CD14-positive monocyte (primary cell): ENCODE data around the gene CHL1. TPM values are rescaled to one million over a fixed set of nuclear protein-coding genes. Genes with fewer than 3 reads are reported as not detected.

ENCODE experiments used
- DNase-seq, 3 donors: peaks; one replicate each; pipeline ENCODE4 v3.0.0-alpha.2; 2011 to 2022
- H2AFZ ChIP-seq: 2 replicates; pipeline ENCODE4 v1.6.0; 2012; ENCODE audit warnings: mild to moderate bottlenecking, low read depth, low read length, inconsistent platforms; ENCODE audit not compliant: insufficient read depth, poor library complexity, severe bottlenecking
- H3K27ac ChIP-seq, 2 donors: 1 replicate in 1 of 2; 2 replicates in 1 of 2; pipeline ENCODE4 v1.5.1; 2012 to 2013; ENCODE audit warnings: low read length in 2 of 2, control low read depth in 1 of 2, inconsistent platforms in 1 of 2, low read depth in 1 of 2, mild to moderate bottlenecking in 1 of 2
- H3K27me3 ChIP-seq, 2 donors: one replicate each; pipeline versions ENCODE4 v1.6.0 to v1.6.1; 2011 to 2013; ENCODE audit warnings: low read length in 2 of 2; ENCODE audit not compliant: control insufficient read depth in 2 of 2, insufficient read depth in 2 of 2
- H3K36me3 ChIP-seq, 2 donors: replicated peaks in 1 of 2; 1 replicate in 1 of 2; 2 replicates in 1 of 2; pipeline versions ENCODE4 v1.5.1 to v1.6.1; 2012 to 2013; ENCODE audit warnings: low read length in 2 of 2, control low read depth in 1 of 2, inconsistent platforms in 1 of 2, mild to moderate bottlenecking in 1 of 2; ENCODE audit not compliant: insufficient read depth in 2 of 2, control insufficient read depth in 1 of 2
- H3K4me1 ChIP-seq, 2 donors: 1 replicate in 1 of 2; 2 replicates in 1 of 2; pipeline versions ENCODE4 v1.5.1 to v1.6.1; 2012 to 2013; ENCODE audit warnings: low read length in 2 of 2, control low read depth in 1 of 2, inconsistent platforms in 1 of 2, mild to moderate bottlenecking in 1 of 2, moderate library complexity in 1 of 2; ENCODE audit not compliant: insufficient read depth in 2 of 2, control insufficient read depth in 1 of 2
- H3K4me2 ChIP-seq: replicated peaks from 2 replicates; pipeline ENCODE3; 2012; ENCODE audit warnings: low read length, moderate library complexity, mild to moderate bottlenecking; ENCODE audit not compliant: poor library complexity, severe bottlenecking; ENCODE audit errors: extremely low read depth
- H3K4me3 ChIP-seq, 3 experiments: fragments of 200-600 bp in 1 of 3; sonication (generic) in 1 of 3; replicated peaks in 1 of 3; 1 replicate in 2 of 3; 2 replicates in 1 of 3; pipeline ENCODE4 v1.5.1; 2011 to 2013; ENCODE audit warnings: low read length in 3 of 3, mild to moderate bottlenecking in 3 of 3, control low read depth in 2 of 3, low read depth in 2 of 3, inconsistent platforms in 1 of 3, moderate library complexity in 1 of 3
- H3K79me2 ChIP-seq: 2 replicates; pipeline ENCODE4 v1.6.0; 2012; ENCODE audit warnings: mild to moderate bottlenecking, control low read depth, inconsistent platforms, low read length, moderate library complexity; ENCODE audit not compliant: insufficient read depth
- H3K9ac ChIP-seq: 2 replicates; pipeline ENCODE4 v1.6.0; 2017; ENCODE audit warnings: low read length, mild to moderate bottlenecking; ENCODE audit not compliant: insufficient read depth, poor library complexity, severe bottlenecking
- H3K9me3 ChIP-seq, 2 donors: replicated peaks in 1 of 2; 1 replicate in 1 of 2; 2 replicates in 1 of 2; pipeline versions ENCODE4 v1.5.1 to v1.6.1; 2012 to 2013; ENCODE audit warnings: low read length in 2 of 2, control low read depth in 1 of 2; ENCODE audit not compliant: control insufficient read depth in 1 of 2, insufficient read depth in 1 of 2
- H4K20me1 ChIP-seq: 2 replicates; pipeline ENCODE4 v1.6.0; 2012; ENCODE audit warnings: mild to moderate bottlenecking, low read length, control low read depth, moderate library complexity; ENCODE audit not compliant: insufficient read depth
- H3K27ac Mint-ChIP-seq, 7 donors: one replicate each; pipeline ENCODE4 v1.8.0; 2020; ENCODE audit warnings: mild to moderate bottlenecking in 7 of 7, mixed read lengths in 7 of 7, moderate library complexity in 6 of 7, inconsistent platforms in 2 of 7
- H3K27me3 Mint-ChIP-seq, 3 donors: one replicate each; pipeline ENCODE4 v1.8.0; 2021 to 2022; ENCODE audit warnings: low read depth in 3 of 3, mild to moderate bottlenecking in 3 of 3, mixed read lengths in 3 of 3, moderate library complexity in 3 of 3, inconsistent platforms in 1 of 3
- H3K36me3 Mint-ChIP-seq, 2 donors: one replicate each; pipeline ENCODE4 v1.8.0; 2020; ENCODE audit warnings: mixed read lengths in 2 of 2, inconsistent platforms in 1 of 2, mild to moderate bottlenecking in 1 of 2
- H3K4me1 Mint-ChIP-seq: one replicate; pipeline ENCODE4 v1.8.0; 2020; ENCODE audit warnings: mild to moderate bottlenecking, mixed read lengths
- H3K4me3 Mint-ChIP-seq, 2 donors: one replicate each; pipeline ENCODE4 v1.8.0; 2020; ENCODE audit warnings: mild to moderate bottlenecking in 2 of 2, mixed read lengths in 2 of 2, moderate library complexity in 1 of 2
- H3K9me3 Mint-ChIP-seq, 7 donors: one replicate each; pipeline ENCODE4 v1.8.0; 2020 to 2022; ENCODE audit warnings: mixed read lengths in 7 of 7, mild to moderate bottlenecking in 6 of 7, moderate library complexity in 6 of 7, inconsistent platforms in 2 of 7
- WGBS: methylation state at CpG from one replicate; pipeline ENCODE4 v1.1.5; 2013; ENCODE audit warnings: missing lambda C conversion rate; ENCODE audit not compliant: insufficient coverage; 5-methylcytosine and 5-hydroxymethylcytosine counted together
- intact Hi-C, 2 donors: fragments of 100-400 bp; cut with micrococcal nuclease; formaldehyde crosslinking; loops; one replicate each; pipeline versions ENCODE4 v1.15.0 to v1.15.1; 2023
- polyA plus RNA-seq, 3 donors: library from polyadenylated mRNA; depleted of rRNA in 1 of 3; unstranded in 2 of 3; stranded (reverse) in 1 of 3; fragments of 300-500 nt in 2 of 3; fragments of >200 nt in 1 of 3; fragmentation: Illumina TruSeq in 2 of 3; gene quantifications; 1 replicate in 2 of 3; 2 replicates in 1 of 3; pipeline ENCODE4 v1.2.3, GENCODE V29; 2012 to 2021
- TF ChIP-seq, protein P1 (sequence below): fragments of 200-600 bp; IDR thresholded peaks from one replicate; pipeline ENCODE4 v1.8.0; 2022; ENCODE audit warnings: antibody characterized with exemption, mild to moderate bottlenecking

Gene CHL1
- polyA plus RNA-seq, 3 donors = not detected

GRCh38 chr3:312911-313310 lies 116.3 kb downstream of the CHL1 start:
- Histone ChIP-seq H3K79me2 (no peaks in the 10 kb centered on the region), H3K4me3 (no peak overlapping the region), H3K9me3 (peaks cover 0 to 9% of the 10 kb centered on the region in 2 donors), H3K4me1 (no peaks in the 10 kb centered on the region), H3K36me3 (no peaks in the 10 kb centered on the region), H3K27ac (no peak overlapping the region), H2AFZ (no peak overlapping the region), H4K20me1 (no peaks in the 10 kb centered on the region), H3K9ac (no peak overlapping the region), H3K27me3 (no peaks in the 10 kb centered on the region), H3K4me2 (no peak overlapping the region)
- DNase-seq = no peak
- TF ChIP-seq, protein P1, sequence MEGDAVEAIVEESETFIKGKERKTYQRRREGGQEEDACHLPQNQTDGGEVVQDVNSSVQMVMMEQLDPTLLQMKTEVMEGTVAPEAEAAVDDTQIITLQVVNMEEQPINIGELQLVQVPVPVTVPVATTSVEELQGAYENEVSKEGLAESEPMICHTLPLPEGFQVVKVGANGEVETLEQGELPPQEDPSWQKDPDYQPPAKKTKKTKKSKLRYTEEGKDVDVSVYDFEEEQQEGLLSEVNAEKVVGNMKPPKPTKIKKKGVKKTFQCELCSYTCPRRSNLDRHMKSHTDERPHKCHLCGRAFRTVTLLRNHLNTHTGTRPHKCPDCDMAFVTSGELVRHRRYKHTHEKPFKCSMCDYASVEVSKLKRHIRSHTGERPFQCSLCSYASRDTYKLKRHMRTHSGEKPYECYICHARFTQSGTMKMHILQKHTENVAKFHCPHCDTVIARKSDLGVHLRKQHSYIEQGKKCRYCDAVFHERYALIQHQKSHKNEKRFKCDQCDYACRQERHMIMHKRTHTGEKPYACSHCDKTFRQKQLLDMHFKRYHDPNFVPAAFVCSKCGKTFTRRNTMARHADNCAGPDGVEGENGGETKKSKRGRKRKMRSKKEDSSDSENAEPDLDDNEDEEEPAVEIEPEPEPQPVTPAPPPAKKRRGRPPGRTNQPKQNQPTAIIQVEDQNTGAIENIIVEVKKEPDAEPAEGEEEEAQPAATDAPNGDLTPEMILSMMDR = no peak
- intact Hi-C loops = no loop called here
- Mint-ChIP-seq H3K36me3 (no peaks in the 10 kb centered on the region), H3K4me1 (no peaks in the 10 kb centered on the region), H3K9me3 (peaks cover 2 to 15% (median 4%) of the 10 kb centered on the region in 7 donors), H3K27me3 (peaks cover 2 to 10% (median 2%) of the 10 kb centered on the region in 3 donors), H3K27ac (no peak overlapping the region), H3K4me3 (no peak overlapping the region)
- 40% methylated on average over 1 of the region's 2 CpGs for WGBS

- Mint-ChIP-seq H3K36me3 (no peaks in the 10 kb centered on the region), H3K4me3 (no peak overlapping the region), H3K27ac (no peak overlapping the region), H3K4me1 (no peaks in the 10 kb centered on the region), H3K9me3 (peaks cover 0 to 5% (median 0%) of the 10 kb centered on the region in 7 donors), H3K27me3 (no peaks in the 10 kb centered on the region)
- Histone ChIP-seq H3K4me1 (no peaks in the 10 kb centered on the region), H3K27me3 (no peaks in the 10 kb centered on the region), H4K20me1 (no peaks in the 10 kb centered on the region), H3K4me3 (no peak overlapping the region), H3K36me3 (no peaks in the 10 kb centered on the region), H3K4me2 (no peak overlapping the region), H3K27ac (no peak overlapping the region), H3K9me3 (peaks cover 0 to 5% of the 10 kb centered on the region in 2 donors), H3K79me2 (no peaks in the 10 kb centered on the region), H2AFZ (no peak overlapping the region), H3K9ac (no peak overlapping the region)
- no peak for DNase-seq
- 100% methylated on average over 1 of the region's 3 CpGs for WGBS
- intact Hi-C loops = no loop called here
- TF ChIP-seq, protein P1 = no peak
Measured at GRCh38 chr3:317012-317411, 120.4 kb downstream of the CHL1 start.
